AG09319 (cell line): ENCODE data around the gene ACACB.

Experiments
- DNase-seq: peaks from one replicate; pipeline ENCODE4 v3.0.0-alpha.2; 2010; ENCODE audit warnings: low read depth; ENCODE audit errors: extremely low read depth
- TF ChIP-seq, protein P1 (sequence below): IDR thresholded peaks from 2 replicates; pipeline ENCODE4 v1.5.1; 2011; ENCODE audit warnings: low read depth, mild to moderate bottlenecking, inconsistent platforms, low read length, moderate library complexity

Gene ACACB

DNA sequence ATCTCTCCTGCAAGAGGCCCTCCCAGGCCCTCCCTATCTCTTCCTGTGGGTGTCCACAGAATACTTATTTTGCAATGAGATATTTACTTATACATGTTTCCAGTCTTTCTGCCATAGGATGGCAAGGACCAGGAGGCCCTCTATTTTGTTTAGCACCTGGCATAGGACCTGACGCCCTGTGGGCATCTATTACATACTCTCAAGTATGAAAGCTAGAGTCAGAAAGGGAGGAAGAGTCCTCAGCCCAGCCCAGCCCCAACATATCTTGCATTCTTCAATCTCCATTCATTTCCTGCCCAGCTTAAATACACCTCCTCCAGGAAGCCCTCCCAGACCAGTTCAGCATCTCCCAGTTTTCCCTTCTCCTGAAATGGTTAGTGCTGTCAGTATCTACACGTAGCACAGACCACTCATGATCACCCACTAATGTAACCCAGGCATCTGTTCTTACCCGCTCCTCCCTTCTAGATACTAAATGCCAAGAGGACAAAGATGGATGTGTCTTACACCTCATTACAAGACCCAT is 185.3 kb downstream of the ACACB start:
- no peak for DNase-seq
- TF ChIP-seq, protein P1, sequence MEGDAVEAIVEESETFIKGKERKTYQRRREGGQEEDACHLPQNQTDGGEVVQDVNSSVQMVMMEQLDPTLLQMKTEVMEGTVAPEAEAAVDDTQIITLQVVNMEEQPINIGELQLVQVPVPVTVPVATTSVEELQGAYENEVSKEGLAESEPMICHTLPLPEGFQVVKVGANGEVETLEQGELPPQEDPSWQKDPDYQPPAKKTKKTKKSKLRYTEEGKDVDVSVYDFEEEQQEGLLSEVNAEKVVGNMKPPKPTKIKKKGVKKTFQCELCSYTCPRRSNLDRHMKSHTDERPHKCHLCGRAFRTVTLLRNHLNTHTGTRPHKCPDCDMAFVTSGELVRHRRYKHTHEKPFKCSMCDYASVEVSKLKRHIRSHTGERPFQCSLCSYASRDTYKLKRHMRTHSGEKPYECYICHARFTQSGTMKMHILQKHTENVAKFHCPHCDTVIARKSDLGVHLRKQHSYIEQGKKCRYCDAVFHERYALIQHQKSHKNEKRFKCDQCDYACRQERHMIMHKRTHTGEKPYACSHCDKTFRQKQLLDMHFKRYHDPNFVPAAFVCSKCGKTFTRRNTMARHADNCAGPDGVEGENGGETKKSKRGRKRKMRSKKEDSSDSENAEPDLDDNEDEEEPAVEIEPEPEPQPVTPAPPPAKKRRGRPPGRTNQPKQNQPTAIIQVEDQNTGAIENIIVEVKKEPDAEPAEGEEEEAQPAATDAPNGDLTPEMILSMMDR = no peak

GRCh38 chr12:109302358-109302757 is 186.0 kb downstream of the ACACB start:
- DNase-seq = no peak
- TF ChIP-seq, protein P1 = no peak

DNA sequence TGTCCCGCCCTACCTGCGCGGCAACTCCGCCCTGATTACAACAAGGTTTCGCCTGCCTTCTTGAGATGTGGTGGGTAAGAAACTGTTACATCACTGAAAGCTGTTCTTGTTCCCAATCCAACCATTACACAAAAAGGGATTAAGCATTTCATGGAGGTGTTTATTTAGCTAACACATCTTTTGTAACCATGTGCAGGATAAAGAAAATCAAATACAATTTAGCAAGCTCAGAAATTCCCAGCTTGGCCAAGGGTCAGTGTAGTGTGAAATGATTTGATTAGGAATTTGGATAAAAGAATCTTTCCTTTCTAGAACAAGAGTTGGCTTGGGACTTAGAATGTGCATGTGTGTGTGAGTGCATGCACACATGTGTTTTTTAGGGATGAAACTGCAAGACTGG is 186.4 kb downstream of the ACACB start:
- no peak for DNase-seq

DNA sequence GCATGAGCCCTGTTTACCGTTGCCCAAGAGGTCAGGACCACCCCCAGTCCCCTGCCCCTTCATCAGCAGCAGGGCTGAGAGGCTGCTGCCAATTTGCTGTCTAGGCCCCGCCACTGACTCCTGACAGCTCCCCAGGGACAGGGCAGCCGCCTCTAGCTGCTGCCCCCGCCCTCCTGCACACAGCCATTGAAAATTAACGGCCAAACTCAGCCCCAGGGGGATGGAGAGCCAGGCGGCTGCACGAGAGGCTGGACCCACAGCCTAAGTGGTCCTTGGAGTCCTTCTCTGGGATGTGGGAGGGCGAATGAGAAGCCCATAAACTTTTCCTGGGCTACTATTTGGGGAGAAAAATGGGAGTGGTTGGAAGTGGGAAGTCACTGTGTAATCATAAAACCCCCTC is 188.1 kb downstream of the ACACB start:
- TF ChIP-seq, protein P1 = no peak
- DNase-seq = no peak

More for the DNA sequence above, 186.4 kb downstream of the ACACB start:
- TF ChIP-seq, protein P1 = no peak

GRCh38 chr12:109305547-109305946 is 189.2 kb downstream of the ACACB start:
- no peak for DNase-seq
- TF ChIP-seq, protein P1 = no peak

DNA sequence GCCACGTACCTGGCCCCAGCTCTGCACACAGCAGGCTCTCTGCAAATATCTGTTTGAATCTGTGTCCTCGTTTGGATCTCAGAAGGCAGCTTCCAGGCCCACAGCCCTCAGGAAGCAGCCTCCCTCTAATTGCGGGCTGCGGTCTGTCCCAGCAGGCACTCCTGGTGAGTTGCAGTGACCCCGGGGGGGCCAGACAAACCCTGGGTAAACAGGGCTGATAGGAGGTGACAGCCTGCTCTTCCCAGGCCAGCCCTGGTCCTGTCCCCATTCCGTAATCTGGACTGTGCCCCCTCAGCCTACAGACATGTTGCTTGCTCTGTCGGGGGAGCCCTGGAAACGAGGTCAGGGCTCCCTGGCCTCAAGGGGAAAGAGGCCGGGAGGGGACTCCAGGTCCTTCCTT is 190.7 kb downstream of the ACACB start:
- TF ChIP-seq, protein P1 = no peak
- no peak for DNase-seq

- TF ChIP-seq, protein P1 = no peak
- DNase-seq = no peak
These were observed 192.4 kb downstream of the ACACB start, which contains the start of gene FOXN4 for GRCh38 chr12:109308534-109309380. TSS of gene FOXN4 (minus strand) at chr12:109309284. CDS start at chr12:109308321, 963 bp downstream.
